ENCODE results near the gene IGSF9. TPM values are rescaled to one million over a fixed set of nuclear protein-coding genes. Genes with fewer than 3 reads are reported as not detected.
"Not testable (repeated sequence)": the region's sequence is repeated elsewhere in the genome, so short reads cannot be mapped to it uniquely, and the experiment has no call there.

The IGSF9 gene
- total RNA-seq, 2 donors from 2014 or later, result not detected

GRCh38 chr1:159900755-159901360, 44.6 kb downstream of the IGSF9 start:
- H3K9me3 Mint-ChIP-seq, result no peaks in the 10 kb centered on the region
- H3K4me3 Mint-ChIP-seq, result no peak overlapping the region
- H3K36me3 Mint-ChIP-seq (ENCODE audit: low read depth), result no peaks in the 10 kb centered on the region
- H3K4me1 Mint-ChIP-seq, result no peaks in the 10 kb centered on the region
- H3K27me3 Mint-ChIP-seq, result no peaks in the 10 kb centered on the region
- ATAC-seq (replicated peaks), result no peak
- no peak overlapping the region for H3K27ac Mint-ChIP-seq

- Mint-ChIP-seq H3K9me3 (no peaks in the 10 kb centered on the region), H3K4me3 (no peak within 1 kb of the TSS), H3K4me1 (no peaks in the 10 kb centered on the region), H3K27ac (peak within 1 kb of the TSS; percentile 26), H3K36me3 (ENCODE audit: low read depth) (no peaks in the 10 kb centered on the region), H3K27me3 (no peaks in the 10 kb centered on the region)
- no peak for ATAC-seq (replicated peaks)
Measured at GRCh38 chr1:159900086-159900680, 45.2 kb downstream of the IGSF9 start, which contains the start of gene CFAP45. Gene CFAP45 (minus strand): TSS chr1:159900165. CDS start chr1:159900098, 67 bp downstream.

- H3K9me3 Mint-ChIP-seq; H3K4me3 Mint-ChIP-seq; H3K36me3 Mint-ChIP-seq (ENCODE audit: low read depth); ATAC-seq (replicated peaks); H3K27me3 Mint-ChIP-seq; H3K4me1 Mint-ChIP-seq: not testable (repeated sequence)
- peak overlapping the region; percentile 26 for H3K27ac Mint-ChIP-seq
Measured at GRCh38 chr1:159899634-159900033, 45.8 kb downstream of the IGSF9 start.

- no peak overlapping the region for H3K4me3 Mint-ChIP-seq
- H3K36me3 Mint-ChIP-seq (ENCODE audit: low read depth), result no peaks in the 10 kb centered on the region
- no peaks in the 10 kb centered on the region for H3K27me3 Mint-ChIP-seq
- H3K4me1 Mint-ChIP-seq, result no peaks in the 10 kb centered on the region
- H3K27ac Mint-ChIP-seq, result no peak overlapping the region
- no peaks in the 10 kb centered on the region for H3K9me3 Mint-ChIP-seq
- ATAC-seq (replicated peaks), result no peak
Measured at GRCh38 chr1:159898527-159898926, 46.9 kb downstream of the IGSF9 start.

GRCh38 chr1:159897962-159898361, 47.5 kb downstream of the IGSF9 start:
- Mint-ChIP-seq H3K36me3 (ENCODE audit: low read depth) (no peaks in the 10 kb centered on the region), H3K27me3 (no peaks in the 10 kb centered on the region), H3K4me1 (no peaks in the 10 kb centered on the region), H3K27ac (no peak overlapping the region), H3K4me3 (no peak overlapping the region), H3K9me3 (no peaks in the 10 kb centered on the region)
- ATAC-seq (replicated peaks), result no peak

- no peaks in the 10 kb centered on the region for H3K36me3 Mint-ChIP-seq (ENCODE audit: low read depth)
Measured at GRCh38 chr1:159896546-159896930, 48.9 kb downstream of the IGSF9 start.

GRCh38 chr1:159895836-159896545, 49.4 kb downstream of the IGSF9 start:
- no peak for ATAC-seq (replicated peaks)
- Mint-ChIP-seq H3K4me3 (no peak overlapping the region), H3K9me3 (no peaks in the 10 kb centered on the region), H3K27ac (peak overlapping the region; percentile 44), H3K4me1 (no peaks in the 10 kb centered on the region), H3K27me3 (no peaks in the 10 kb centered on the region), H3K36me3 (ENCODE audit: low read depth) (no peaks in the 10 kb centered on the region)

More at GRCh38 chr1:159896546-159896930, 48.9 kb downstream of the IGSF9 start:
- Mint-ChIP-seq H3K27me3 (no peaks in the 10 kb centered on the region), H3K4me1 (no peaks in the 10 kb centered on the region), H3K9me3 (no peaks in the 10 kb centered on the region), H3K27ac (peak overlapping the region; percentile 44), H3K4me3 (no peak overlapping the region)
- ATAC-seq (replicated peaks), result no peak

- Mint-ChIP-seq H3K36me3 (ENCODE audit: low read depth) (no peaks in the 10 kb centered on the region), H3K4me3 (no peak overlapping the region), H3K27me3 (no peaks in the 10 kb centered on the region), H3K9me3 (no peaks in the 10 kb centered on the region), H3K4me1 (peaks cover under 1% of the 10 kb centered on the region), H3K27ac (peak overlapping the region; percentile 58)
- no peak for ATAC-seq (replicated peaks)
Measured at GRCh38 chr1:159895286-159895685, 50.1 kb downstream of the IGSF9 start.

- Mint-ChIP-seq H3K4me1 (peaks cover 6% of the 10 kb centered on the region), H3K27ac (no peak overlapping the region), H3K4me3 (no peak overlapping the region), H3K9me3 (no peaks in the 10 kb centered on the region), H3K36me3 (ENCODE audit: low read depth) (no peaks in the 10 kb centered on the region), H3K27me3 (no peaks in the 10 kb centered on the region)
- ATAC-seq (replicated peaks), result no peak
Measured at GRCh38 chr1:159892944-159893343, 52.5 kb downstream of the IGSF9 start.

- ATAC-seq (replicated peaks), result peak; percentile 98
- H3K27ac Mint-ChIP-seq, result peak overlapping the region; percentile 10
- no peaks in the 10 kb centered on the region for H3K9me3 Mint-ChIP-seq
- no peak overlapping the region for H3K4me3 Mint-ChIP-seq
- H3K36me3 Mint-ChIP-seq (ENCODE audit: low read depth), result no peaks in the 10 kb centered on the region
- no peaks in the 10 kb centered on the region for H3K27me3 Mint-ChIP-seq
- peaks cover 6% of the 10 kb centered on the region for H3K4me1 Mint-ChIP-seq
Measured at GRCh38 chr1:159891275-159892157, 53.9 kb downstream of the IGSF9 start.

GRCh38 chr1:159890390-159890789, 55.0 kb downstream of the IGSF9 start:
- Mint-ChIP-seq H3K27ac (peak overlapping the region; percentile 70), H3K36me3 (ENCODE audit: low read depth) (no peaks in the 10 kb centered on the region), H3K9me3 (no peaks in the 10 kb centered on the region)

GRCh38 chr1:159889821-159890252, 55.6 kb downstream of the IGSF9 start:
- Mint-ChIP-seq H3K27ac (peak overlapping the region; percentile 70), H3K4me1 (peaks cover 6% of the 10 kb centered on the region), H3K36me3 (ENCODE audit: low read depth) (no peaks in the 10 kb centered on the region), H3K27me3 (no peaks in the 10 kb centered on the region), H3K9me3 (no peaks in the 10 kb centered on the region), H3K4me3 (peak overlapping the region; percentile 5)
- ATAC-seq (replicated peaks), result peak; percentile 69

More at GRCh38 chr1:159890390-159890789, 55.0 kb downstream of the IGSF9 start:
- H3K27me3 Mint-ChIP-seq, result no peaks in the 10 kb centered on the region
- H3K4me3 Mint-ChIP-seq, result peak overlapping the region; percentile 5
- H3K4me1 Mint-ChIP-seq, result peaks cover 6% of the 10 kb centered on the region
- no peak for ATAC-seq (replicated peaks)

- H3K9me3 Mint-ChIP-seq, result no peaks in the 10 kb centered on the region
- H3K27ac Mint-ChIP-seq, result peak overlapping the region; percentile 3
- ATAC-seq (replicated peaks), result no peak
- H3K27me3 Mint-ChIP-seq, result no peaks in the 10 kb centered on the region
- peaks cover 6% of the 10 kb centered on the region for H3K4me1 Mint-ChIP-seq
- no peak overlapping the region for H3K4me3 Mint-ChIP-seq
- no peaks in the 10 kb centered on the region for H3K36me3 Mint-ChIP-seq (ENCODE audit: low read depth)
Measured at GRCh38 chr1:159889202-159889601, 56.2 kb downstream of the IGSF9 start.

GRCh38 chr1:159884296-159884695, 61.1 kb downstream of the IGSF9 start:
- ATAC-seq (replicated peaks), result no peak
- H3K9me3 Mint-ChIP-seq, result no peaks in the 10 kb centered on the region
- H3K36me3 Mint-ChIP-seq (ENCODE audit: low read depth), result no peaks in the 10 kb centered on the region
- no peaks in the 10 kb centered on the region for H3K4me1 Mint-ChIP-seq
- H3K27me3 Mint-ChIP-seq, result no peaks in the 10 kb centered on the region
- H3K4me3 Mint-ChIP-seq, result no peak overlapping the region
- no peak overlapping the region for H3K27ac Mint-ChIP-seq

All from activated T-helper 17 cell treated with anti-CD3 and anti-CD28 coated beads, Interleukin-2, amount 50 U/mL, for 72 hours (primary cell).